Ascending aorta (tissue), 2 donors: ENCODE measurements around the gene TMPRSS15. TPM values are rescaled to one million over a fixed set of nuclear protein-coding genes. Genes with fewer than 3 reads are reported as not detected.

Experiments used
- DNase-seq, 2 donors: peaks; one replicate each; pipeline ENCODE4 v3.0.0-alpha.2; 2019; ENCODE audit warnings: low spot score in 2 of 2
- H3K27ac ChIP-seq, 2 donors: fragments of 200-600 bp; sonication (generic); one replicate each; pipeline ENCODE4 v1.5.1; 2016 to 2017; ENCODE audit warnings: mild to moderate bottlenecking in 1 of 2
- H3K27me3 ChIP-seq: fragments of 200-600 bp; sonication (generic); one replicate; pipeline ENCODE4 v1.5.1; 2017
- H3K36me3 ChIP-seq, 2 donors: fragments of 200-600 bp; sonication (generic); one replicate each; pipeline ENCODE4 v1.5.1; 2016
- H3K4me1 ChIP-seq, 2 donors: fragments of 200-600 bp; sonication (generic); one replicate each; pipeline ENCODE4 v1.5.1; 2016 to 2017; ENCODE audit warnings: mild to moderate bottlenecking in 1 of 2
- H3K4me3 ChIP-seq, 2 donors: fragments of 200-600 bp; sonication (generic); one replicate each; pipeline ENCODE4 v1.5.1; 2016 to 2017; ENCODE audit warnings: mild to moderate bottlenecking in 1 of 2
- H3K9me3 ChIP-seq, 2 donors: fragments of 200-600 bp; sonication (generic); one replicate each; pipeline ENCODE4 v1.5.1; 2016
- intact Hi-C: fragments of 100-400 bp; cut with DNase I; formaldehyde crosslinking; loops from one replicate; pipeline ENCODE4 v1.15.1; 2023
- total RNA-seq: library from RNA; depleted of rRNA; stranded (reverse); fragments of >200 nt; gene quantifications from one replicate; pipeline ENCODE4 v1.1.0, GENCODE V29; 2016
- TF ChIP-seq, protein P1 (sequence below), 3 experiments: fragments of 200-600 bp in 2 of 3; fragments of 450-650 bp in 1 of 3; sonication (generic) in 2 of 3; IDR thresholded peaks; one replicate each; pipeline ENCODE4 v1.5.1; 2016 to 2019; ENCODE audit warnings: antibody characterized with exemption in 3 of 3, mild to moderate bottlenecking in 1 of 3, moderate library complexity in 1 of 3

Gene TMPRSS15
- total RNA-seq, 1 donor from 2014 or later = not detected

- no peak overlapping the region for H3K4me3 ChIP-seq
- H3K27me3 ChIP-seq = no peaks in the 10 kb centered on the region
- TF ChIP-seq, protein P1, sequence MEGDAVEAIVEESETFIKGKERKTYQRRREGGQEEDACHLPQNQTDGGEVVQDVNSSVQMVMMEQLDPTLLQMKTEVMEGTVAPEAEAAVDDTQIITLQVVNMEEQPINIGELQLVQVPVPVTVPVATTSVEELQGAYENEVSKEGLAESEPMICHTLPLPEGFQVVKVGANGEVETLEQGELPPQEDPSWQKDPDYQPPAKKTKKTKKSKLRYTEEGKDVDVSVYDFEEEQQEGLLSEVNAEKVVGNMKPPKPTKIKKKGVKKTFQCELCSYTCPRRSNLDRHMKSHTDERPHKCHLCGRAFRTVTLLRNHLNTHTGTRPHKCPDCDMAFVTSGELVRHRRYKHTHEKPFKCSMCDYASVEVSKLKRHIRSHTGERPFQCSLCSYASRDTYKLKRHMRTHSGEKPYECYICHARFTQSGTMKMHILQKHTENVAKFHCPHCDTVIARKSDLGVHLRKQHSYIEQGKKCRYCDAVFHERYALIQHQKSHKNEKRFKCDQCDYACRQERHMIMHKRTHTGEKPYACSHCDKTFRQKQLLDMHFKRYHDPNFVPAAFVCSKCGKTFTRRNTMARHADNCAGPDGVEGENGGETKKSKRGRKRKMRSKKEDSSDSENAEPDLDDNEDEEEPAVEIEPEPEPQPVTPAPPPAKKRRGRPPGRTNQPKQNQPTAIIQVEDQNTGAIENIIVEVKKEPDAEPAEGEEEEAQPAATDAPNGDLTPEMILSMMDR (IDR thresholded peaks at IDR 0.05) = no peak
- H3K9me3 ChIP-seq = no peaks in the 10 kb centered on the region
- H3K36me3 ChIP-seq = no peaks in the 10 kb centered on the region
- H3K4me1 ChIP-seq = no peaks in the 10 kb centered on the region
- intact Hi-C loops = no loop called here
- no peak overlapping the region for H3K27ac ChIP-seq
- no peak for DNase-seq
These were observed 109.5 kb downstream of the TMPRSS15 start for GRCh38 chr21:18294100-18294499.

DNA sequence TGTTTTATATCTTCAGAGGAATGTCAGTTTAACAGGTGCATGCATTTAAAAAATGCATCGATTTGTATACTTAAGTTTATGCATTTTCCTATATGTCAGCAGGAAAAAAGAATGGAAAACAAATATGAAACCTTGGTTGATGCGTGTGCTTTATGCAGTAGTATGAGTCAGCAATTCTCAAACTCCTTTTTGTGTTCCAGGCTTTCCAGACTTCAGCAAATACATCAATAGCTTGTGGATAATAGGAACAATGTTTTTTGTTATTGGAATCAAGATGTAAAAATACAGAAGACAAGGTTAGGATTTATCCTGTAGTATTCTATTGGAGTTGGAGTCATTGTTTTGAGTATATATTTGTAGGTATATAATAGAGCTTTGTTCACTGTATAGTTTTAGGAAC lies 113.7 kb downstream of the TMPRSS15 start:
- no peak for DNase-seq
- Histone ChIP-seq H3K4me3 (no peak overlapping the region), H3K27me3 (no peaks in the 10 kb centered on the region), H3K27ac (no peak overlapping the region), H3K9me3 (no peaks in the 10 kb centered on the region), H3K36me3 (no peaks in the 10 kb centered on the region), H3K4me1 (no peaks in the 10 kb centered on the region)
- TF ChIP-seq, protein P1 (IDR thresholded peaks at IDR 0.05) = no peak
- intact Hi-C loops = no loop called here

- Histone ChIP-seq H3K27me3 (no peaks in the 10 kb centered on the region), H3K4me1 (no peaks in the 10 kb centered on the region), H3K36me3 (no peaks in the 10 kb centered on the region), H3K9me3 (no peaks in the 10 kb centered on the region), H3K27ac (no peak overlapping the region), H3K4me3 (no peak overlapping the region)
- DNase-seq = no peak
- TF ChIP-seq, protein P1 (IDR thresholded peaks at IDR 0.05) = no peak
- intact Hi-C loops = no loop called here
These were observed 118.2 kb downstream of the TMPRSS15 start for GRCh38 chr21:18285379-18285778.

DNA sequence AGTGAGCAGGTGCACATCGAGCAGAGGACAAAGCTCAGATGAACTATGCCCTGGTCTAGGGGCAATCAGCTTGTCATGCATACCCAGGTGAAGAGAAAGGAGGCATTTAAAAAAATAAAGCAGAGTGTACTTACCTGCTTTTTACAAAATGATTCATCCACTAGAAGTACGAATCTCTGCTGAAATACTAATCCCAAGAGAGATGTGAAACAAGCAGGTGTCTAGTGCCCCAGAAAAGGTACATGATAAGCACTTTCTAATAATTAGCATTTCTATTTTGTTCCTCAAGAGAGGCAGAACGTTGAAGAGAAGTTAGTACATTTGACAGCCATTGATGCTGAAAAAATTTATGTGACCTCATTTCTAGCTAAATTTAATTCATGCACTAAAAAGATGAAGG lies 127.8 kb downstream of the TMPRSS15 start:
- TF ChIP-seq, protein P1 (IDR thresholded peaks at IDR 0.05) = no peak
- no peaks in the 10 kb centered on the region for H3K9me3 ChIP-seq
- no peak overlapping the region for H3K4me3 ChIP-seq
- intact Hi-C loops = no loop called here
- H3K4me1 ChIP-seq = no peaks in the 10 kb centered on the region
- H3K27ac ChIP-seq = no peak overlapping the region
- H3K27me3 ChIP-seq = no peaks in the 10 kb centered on the region
- H3K36me3 ChIP-seq = no peaks in the 10 kb centered on the region
- no peak for DNase-seq

- intact Hi-C loops = no loop called here
- no peaks in the 10 kb centered on the region for H3K36me3 ChIP-seq
- no peaks in the 10 kb centered on the region for H3K4me1 ChIP-seq
- H3K27me3 ChIP-seq = no peaks in the 10 kb centered on the region
- H3K27ac ChIP-seq = no peak overlapping the region
- DNase-seq = no peak
- TF ChIP-seq, protein P1 (IDR thresholded peaks at IDR 0.05) = no peak
- no peaks in the 10 kb centered on the region for H3K9me3 ChIP-seq
- no peak overlapping the region for H3K4me3 ChIP-seq
These were observed 129.2 kb downstream of the TMPRSS15 start for GRCh38 chr21:18274370-18274769.

GRCh38 chr21:18273400-18273799 lies 130.2 kb downstream of the TMPRSS15 start:
- TF ChIP-seq, protein P1 (IDR thresholded peaks at IDR 0.05) = no peak
- intact Hi-C loops = no loop called here

More at GRCh38 chr21:18273400-18273799, 130.2 kb downstream of the TMPRSS15 start:
- H3K36me3 ChIP-seq = no peaks in the 10 kb centered on the region
- H3K4me3 ChIP-seq = no peak overlapping the region
- H3K27ac ChIP-seq = no peak overlapping the region
- no peaks in the 10 kb centered on the region for H3K9me3 ChIP-seq
- no peaks in the 10 kb centered on the region for H3K4me1 ChIP-seq
- no peak for DNase-seq
- H3K27me3 ChIP-seq = no peaks in the 10 kb centered on the region
